Smooth muscle cell of trachea (primary cell): Measurements from ENCODE around the gene SEC23A. TPM values are rescaled to one million over a fixed set of nuclear protein-coding genes. Genes with fewer than 3 reads are reported as not detected.

ENCODE experiments used
- total RNA-seq: library from RNA; depleted of rRNA; stranded (reverse); fragments of >200 nt; gene quantifications from 2 replicates; pipeline ENCODE4 v1.2.1, GENCODE V29; 2014

The SEC23A gene
- 516 and 520 TPM in 2 replicates for total RNA-seq

DNA sequence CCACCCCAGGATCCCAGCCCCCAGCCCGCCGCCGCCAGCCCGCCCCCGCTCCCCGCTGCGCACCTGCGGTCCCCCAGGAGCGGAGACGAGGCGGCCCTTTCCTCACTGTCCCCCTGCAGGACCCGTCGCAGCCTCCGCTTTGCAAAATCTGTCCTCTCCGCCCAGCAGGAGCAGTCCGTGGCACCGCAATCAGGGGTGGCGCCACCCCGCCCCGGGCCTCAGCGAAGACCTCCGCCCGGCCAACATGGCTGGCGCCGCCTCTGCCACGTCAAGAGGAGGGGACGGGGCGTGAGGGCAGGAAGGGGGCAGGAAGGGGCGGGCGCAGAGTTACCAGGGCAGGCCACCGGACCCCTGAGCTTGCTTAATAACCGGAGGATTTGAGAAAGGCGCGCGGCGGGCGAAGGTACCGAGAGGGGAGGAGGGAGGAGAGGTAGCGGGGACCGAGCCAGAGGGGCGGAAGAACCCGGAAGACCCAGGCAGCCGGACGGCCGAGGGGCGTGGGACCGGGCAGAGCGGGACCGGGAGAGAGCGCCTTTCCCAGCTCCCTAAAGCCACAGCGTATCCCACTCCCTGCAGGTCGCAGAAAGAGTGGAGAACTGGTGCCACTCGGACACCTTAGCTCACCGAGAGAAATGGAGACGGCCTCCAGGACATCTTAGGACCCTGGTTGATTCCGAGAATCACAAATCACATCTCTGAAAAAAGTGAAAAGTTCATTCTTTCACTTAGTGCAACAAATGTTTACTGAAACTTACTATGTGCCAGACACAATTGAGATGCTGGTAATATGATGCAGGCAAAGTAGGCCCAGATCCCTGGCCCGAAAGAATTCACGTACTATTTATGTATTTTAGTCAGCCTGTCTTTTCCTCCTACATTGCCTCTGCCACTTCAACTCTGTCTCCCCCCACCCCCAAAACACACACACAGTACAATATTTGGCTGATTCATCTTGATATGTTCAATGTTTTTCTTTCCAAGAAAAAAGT is at the start of gene SEC23A:
TSS of gene SEC23A (minus strand) at position 267 of the 989 bp plus-strand sequence. CDS start 7,117 bp downstream, outside the sequence.

DNA sequence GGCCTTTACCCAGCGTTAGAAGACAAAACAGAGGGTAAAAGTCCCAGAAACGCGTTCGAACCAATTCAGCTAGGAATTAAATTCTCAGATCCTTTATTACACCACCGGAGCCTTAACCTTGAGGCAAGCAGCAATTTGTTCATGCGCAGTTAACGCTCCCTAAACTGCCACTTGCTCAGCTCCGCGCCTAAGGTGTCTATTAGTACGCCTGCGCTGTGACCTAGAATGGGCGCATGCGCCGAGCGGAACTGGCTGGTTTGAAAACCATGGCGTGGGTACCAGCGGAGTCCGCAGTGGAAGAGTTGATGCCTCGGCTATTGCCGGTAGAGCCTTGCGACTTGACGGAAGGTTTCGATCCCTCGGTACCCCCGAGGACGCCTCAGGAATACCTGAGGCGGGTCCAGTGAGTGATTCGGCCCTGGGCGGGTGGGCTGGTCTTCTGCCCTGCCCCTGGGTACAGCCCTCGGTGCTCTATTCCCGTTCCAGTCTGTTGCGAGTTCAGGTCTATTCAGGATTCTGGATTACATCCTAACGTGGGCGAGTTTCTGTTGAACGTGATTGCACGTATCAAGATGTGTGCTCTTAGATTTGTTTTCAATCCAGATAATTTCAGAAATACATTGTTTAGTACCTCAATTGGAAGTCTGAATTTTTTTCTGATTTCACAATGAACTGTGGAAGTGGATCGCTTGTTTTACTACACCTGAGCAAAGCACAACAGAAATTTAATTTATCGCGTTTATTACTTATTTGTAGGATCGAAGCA is 11.2 kb upstream of the SEC23A start, which contains the start of gene GEMIN2:
TSS of gene GEMIN2 (plus strand) at position 251 of the 766 bp plus-strand sequence. CDS start at position 267, 16 bp downstream.

Other genes starting within 250 kb of the SEC23A start
- 26.6 and 28.5 TPM in 2 replicates for gene GEMIN2, start 11.1 kb upstream of the SEC23A start, total RNA-seq
- gene TRAPPC6B, start 67.1 kb upstream of the SEC23A start, total RNA-seq: 23.8 and 32.0 TPM in 2 replicates
- gene PNN, start 72.0 kb upstream of the SEC23A start, total RNA-seq: 10.9 and 15.1 TPM in 2 replicates
- 11.9 and 13.5 TPM in 2 replicates for gene MIA2, start 130.7 kb upstream of the SEC23A start, total RNA-seq